ENCODE data around the gene IPO13. TPM values are rescaled to one million over a fixed set of nuclear protein-coding genes. Genes with fewer than 3 reads are reported as not detected.

IPO13 gene
- polyA plus RNA-seq, 3 donors: 10.1 to 20.4 (median 10.6) TPM

- no peak overlapping the region for H3K4me3 ChIP-seq (replicated peaks in 1 of 3; ENCODE audit: low read depth in 2 of 3, low read length in 3 of 3)
- no peaks in the 10 kb centered on the region for H3K9me3 ChIP-seq (replicated peaks in 1 of 2; ENCODE audit: control insufficient read depth in 1 of 2, insufficient read depth in 1 of 2, low read length in 2 of 2)
- no peak for TF ChIP-seq CTCF (IDR thresholded peaks at IDR 0.05)
- H2AFZ ChIP-seq (ENCODE audit: insufficient read depth, low read depth, low read length, poor library complexity, severe bottlenecking): no peak overlapping the region
- H3K79me2 ChIP-seq (ENCODE audit: insufficient read depth, low read length): no peaks in the 10 kb centered on the region
- no peak for DNase-seq
- intact Hi-C loops (cut with micrococcal nuclease): no loop called here
- peaks cover 0 to 4% (median 0%) of the 10 kb centered on the region in 7 donors for H3K9me3 Mint-ChIP-seq
- H4K20me1 ChIP-seq (ENCODE audit: insufficient read depth, low read length): no peaks in the 10 kb centered on the region
- H3K9ac ChIP-seq (ENCODE audit: insufficient read depth, low read length, poor library complexity, severe bottlenecking): no peak overlapping the region
- peaks cover 31 to 69% of the 10 kb centered on the region in 2 donors for H3K36me3 ChIP-seq (replicated peaks in 1 of 2; ENCODE audit: control insufficient read depth in 1 of 2, insufficient read depth in 2 of 2, low read length in 2 of 2)
- WGBS (ENCODE audit: insufficient coverage): 99% methylated on average over 10 of the region's 12 CpGs
- no peak overlapping the region for H3K27ac Mint-ChIP-seq
- no peaks in the 10 kb centered on the region for H3K27me3 ChIP-seq (ENCODE audit: control insufficient read depth in 2 of 2, insufficient read depth in 2 of 2, low read length in 2 of 2)
- no peaks in the 10 kb centered on the region for H3K27me3 Mint-ChIP-seq (ENCODE audit: low read depth in 3 of 3)
- H3K27ac ChIP-seq (ENCODE audit: low read depth in 1 of 2, low read length in 2 of 2): no peak overlapping the region
- no peaks in the 10 kb centered on the region for H3K4me1 Mint-ChIP-seq
- no peak overlapping the region for H3K4me2 ChIP-seq (replicated peaks; ENCODE audit: extremely low read depth, low read length, poor library complexity, severe bottlenecking)
- H3K36me3 Mint-ChIP-seq: peaks cover 56 to 71% of the 10 kb centered on the region in 2 donors
- H3K4me3 Mint-ChIP-seq: no peak overlapping the region
- H3K4me1 ChIP-seq (ENCODE audit: control insufficient read depth in 1 of 2, insufficient read depth in 2 of 2, low read length in 2 of 2): no peaks in the 10 kb centered on the region
Observed at GRCh38 chr1:43898981-43899380, 47.8 kb upstream of the IPO13 start.

GRCh38 chr1:43900386-43900785, 46.4 kb upstream of the IPO13 start:
- no peaks in the 10 kb centered on the region for H3K27me3 ChIP-seq (ENCODE audit: control insufficient read depth in 2 of 2, insufficient read depth in 2 of 2, low read length in 2 of 2)
- H2AFZ ChIP-seq (ENCODE audit: insufficient read depth, low read depth, low read length, poor library complexity, severe bottlenecking): no peak overlapping the region
- H3K4me3 Mint-ChIP-seq: no peak overlapping the region
- no peaks in the 10 kb centered on the region for H3K27me3 Mint-ChIP-seq (ENCODE audit: low read depth in 3 of 3)
- peaks cover 42 to 61% of the 10 kb centered on the region in 2 donors for H3K36me3 Mint-ChIP-seq
- H3K9ac ChIP-seq (ENCODE audit: insufficient read depth, low read length, poor library complexity, severe bottlenecking): no peak overlapping the region
- no peaks in the 10 kb centered on the region for H3K4me1 ChIP-seq (ENCODE audit: control insufficient read depth in 1 of 2, insufficient read depth in 2 of 2, low read length in 2 of 2)
- no peaks in the 10 kb centered on the region for H3K4me1 Mint-ChIP-seq
- H3K27ac Mint-ChIP-seq: peak overlapping the region in 2 of 7 donors; percentile 17 to 20
- H3K9me3 Mint-ChIP-seq: peaks cover 0 to 4% (median 0%) of the 10 kb centered on the region in 7 donors
- no peak overlapping the region for H3K4me2 ChIP-seq (replicated peaks; ENCODE audit: extremely low read depth, low read length, poor library complexity, severe bottlenecking)
- H3K79me2 ChIP-seq (ENCODE audit: insufficient read depth, low read length): no peaks in the 10 kb centered on the region
- no peak overlapping the region for H3K27ac ChIP-seq (ENCODE audit: low read depth in 1 of 2, low read length in 2 of 2)
- no peak overlapping the region for H3K4me3 ChIP-seq (replicated peaks in 1 of 3; ENCODE audit: low read depth in 2 of 3, low read length in 3 of 3)
- TF ChIP-seq CTCF (IDR thresholded peaks at IDR 0.05): no peak
- no peaks in the 10 kb centered on the region for H4K20me1 ChIP-seq (ENCODE audit: insufficient read depth, low read length)
- no peaks in the 10 kb centered on the region for H3K9me3 ChIP-seq (replicated peaks in 1 of 2; ENCODE audit: control insufficient read depth in 1 of 2, insufficient read depth in 1 of 2, low read length in 2 of 2)
- H3K36me3 ChIP-seq (replicated peaks in 1 of 2; ENCODE audit: control insufficient read depth in 1 of 2, insufficient read depth in 2 of 2, low read length in 2 of 2): peaks cover 23 to 55% of the 10 kb centered on the region in 2 donors
- DNase-seq: no peak
- 93% methylated on average over 2 of the region's 3 CpGs for WGBS (ENCODE audit: insufficient coverage)
- intact Hi-C loops (cut with micrococcal nuclease): no loop called here

All from CD14-positive monocyte (primary cell).